GM04503 (cell line): ENCODE results near the gene CD86.
"Not testable (repeated sequence)": the region's sequence is repeated elsewhere in the genome, so short reads cannot be mapped to it uniquely, and the experiment has no call there.

Experiments used
- DNase-seq: peaks from one replicate; pipeline ENCODE4 v3.0.0-alpha.2; 2012; ENCODE audit warnings: low read depth

CD86 gene, protein sequence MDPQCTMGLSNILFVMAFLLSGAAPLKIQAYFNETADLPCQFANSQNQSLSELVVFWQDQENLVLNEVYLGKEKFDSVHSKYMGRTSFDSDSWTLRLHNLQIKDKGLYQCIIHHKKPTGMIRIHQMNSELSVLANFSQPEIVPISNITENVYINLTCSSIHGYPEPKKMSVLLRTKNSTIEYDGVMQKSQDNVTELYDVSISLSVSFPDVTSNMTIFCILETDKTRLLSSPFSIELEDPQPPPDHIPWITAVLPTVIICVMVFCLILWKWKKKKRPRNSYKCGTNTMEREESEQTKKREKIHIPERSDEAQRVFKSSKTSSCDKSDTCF

DNA sequence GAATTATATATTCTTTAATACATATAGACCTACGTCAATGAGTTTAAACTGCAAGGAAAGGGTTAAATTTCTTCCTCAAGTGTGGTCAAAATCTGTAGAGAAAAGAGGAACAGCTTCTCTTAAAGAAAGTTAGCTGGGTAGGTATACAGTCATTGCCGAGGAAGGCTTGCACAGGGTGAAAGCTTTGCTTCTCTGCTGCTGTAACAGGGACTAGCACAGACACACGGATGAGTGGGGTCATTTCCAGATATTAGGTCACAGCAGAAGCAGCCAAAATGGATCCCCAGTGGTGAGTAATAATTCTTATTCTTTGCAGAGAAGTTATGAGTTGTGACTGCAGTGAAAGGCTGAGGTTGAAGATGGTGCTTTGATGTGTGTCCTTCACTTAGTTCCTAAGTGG is at the start of gene CD86:
TSS of gene CD86 (plus strand) at position 148 of the 400 bp plus-strand sequence. CDS start at position 276, 128 bp downstream.
- no peak for DNase-seq

DNA sequence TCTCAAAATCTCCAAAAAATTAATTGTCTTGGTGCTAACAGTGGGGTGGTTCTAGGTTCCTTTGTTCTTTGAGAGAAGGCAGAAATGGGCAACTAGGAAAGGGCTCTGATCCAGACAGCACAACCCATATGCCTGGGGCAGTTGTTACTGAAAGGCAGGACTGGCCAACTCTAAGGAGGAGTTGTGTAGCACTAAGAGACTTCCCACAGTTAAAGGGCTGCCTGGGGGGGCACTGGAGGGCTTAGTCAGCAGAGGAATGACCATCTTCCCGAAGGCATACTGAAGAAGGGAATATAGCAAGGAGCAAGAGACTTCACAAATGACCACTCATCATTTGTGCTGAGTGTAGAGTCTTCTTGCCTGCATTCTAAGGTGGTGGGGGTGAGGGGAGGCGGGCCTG is 48.9 kb upstream of the CD86 start:
- no peak for DNase-seq

DNA sequence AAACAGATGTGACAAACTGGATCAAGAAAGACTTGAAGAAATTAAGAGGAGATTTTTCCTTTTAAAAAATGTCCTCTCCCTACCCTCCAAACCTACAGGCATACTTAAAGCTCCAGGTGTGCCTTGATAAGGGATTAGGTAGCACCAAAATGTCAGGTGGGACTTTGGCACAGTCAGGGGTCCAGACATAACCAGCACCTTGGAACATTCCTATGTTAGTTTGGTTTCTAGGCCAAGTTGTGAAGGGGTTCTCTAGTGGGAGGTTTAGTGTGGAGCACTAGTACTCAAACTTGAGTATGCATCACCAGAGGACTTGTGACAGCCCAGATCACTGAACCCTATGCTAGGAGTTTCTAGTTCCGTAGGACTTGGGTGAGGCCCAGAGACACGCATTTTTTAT is 47.0 kb upstream of the CD86 start:
- DNase-seq = no peak

DNA sequence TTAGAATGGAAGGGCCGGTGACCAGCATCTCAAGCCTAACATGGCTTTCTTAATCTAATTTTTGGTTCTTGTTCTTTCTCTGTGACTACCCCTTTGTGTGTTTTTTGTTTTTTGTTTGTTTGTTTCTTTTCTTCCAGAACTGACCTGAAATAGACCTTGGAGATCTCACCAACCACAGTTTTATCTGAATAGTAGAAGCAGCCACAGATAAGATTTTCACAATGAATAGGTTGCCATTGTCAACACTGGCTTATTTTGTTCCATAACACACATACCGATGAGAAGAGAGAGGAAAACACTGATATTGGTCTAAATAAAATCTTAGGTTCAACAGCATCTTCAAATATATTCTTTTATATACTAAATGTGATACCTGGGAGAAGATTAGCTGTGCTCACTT is 44.7 kb upstream of the CD86 start:
- no peak for DNase-seq

DNA sequence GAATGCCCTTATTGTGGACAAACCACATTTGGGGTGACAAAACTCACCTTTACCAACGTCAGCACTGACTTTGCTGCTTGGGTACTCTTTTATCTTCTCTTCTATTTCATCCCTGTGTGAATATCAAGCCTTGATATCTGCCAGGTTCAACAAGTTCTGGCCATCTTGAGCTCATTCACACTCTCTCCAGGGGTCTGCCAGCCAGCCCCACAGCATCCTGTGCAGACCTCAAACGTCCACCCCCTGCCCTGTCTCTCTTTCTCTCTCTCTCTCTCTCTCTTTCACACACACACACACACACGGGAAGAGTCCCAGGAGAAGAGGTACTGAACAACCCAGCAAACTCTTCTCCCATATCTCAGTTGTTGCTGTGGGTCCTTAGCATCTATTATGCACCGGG is 43.8 kb upstream of the CD86 start:
- no peak for DNase-seq

DNA sequence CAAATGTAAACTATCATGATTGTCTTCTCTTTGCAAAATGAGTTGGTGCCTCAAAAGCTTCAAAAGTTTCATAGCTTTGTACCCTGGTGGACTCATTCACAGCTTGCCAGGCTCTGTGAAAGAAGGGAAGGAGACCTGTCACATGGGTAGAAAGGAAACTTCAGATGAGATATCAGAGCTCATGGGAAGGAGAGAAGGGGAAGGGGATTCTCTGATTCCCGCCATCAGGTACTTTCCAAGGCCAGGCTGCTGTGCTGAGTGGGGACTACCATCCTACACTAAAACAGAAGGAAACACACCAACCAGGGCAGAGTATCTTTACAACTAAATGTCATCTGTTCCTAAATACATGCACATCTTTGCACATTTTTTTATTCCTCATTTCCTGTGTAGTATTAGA is 42.3 kb upstream of the CD86 start:
- DNase-seq = no peak

DNA sequence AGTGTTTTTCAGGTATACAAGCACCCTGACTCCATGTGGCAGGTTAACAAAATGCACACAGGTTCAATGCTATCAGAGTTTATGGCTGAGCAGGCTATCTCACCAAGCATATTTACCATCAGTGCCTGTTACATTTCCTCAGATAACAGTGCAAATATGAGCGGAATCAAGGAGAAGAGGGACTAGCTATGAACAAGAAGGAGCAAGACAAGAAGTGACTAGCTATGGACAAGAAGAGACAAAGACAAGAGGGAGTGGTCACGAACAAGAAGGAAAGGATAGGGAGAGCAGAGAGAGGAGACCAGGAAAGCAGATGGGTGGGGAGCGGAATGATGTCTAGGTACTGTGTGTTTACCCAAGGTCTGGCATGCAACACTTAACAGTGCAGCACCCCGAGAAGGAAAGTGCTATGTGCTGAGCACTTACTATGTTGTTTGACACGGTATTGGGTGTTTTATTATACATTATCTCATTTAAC is 41.7 kb upstream of the CD86 start:
- no peak for DNase-seq

DNA sequence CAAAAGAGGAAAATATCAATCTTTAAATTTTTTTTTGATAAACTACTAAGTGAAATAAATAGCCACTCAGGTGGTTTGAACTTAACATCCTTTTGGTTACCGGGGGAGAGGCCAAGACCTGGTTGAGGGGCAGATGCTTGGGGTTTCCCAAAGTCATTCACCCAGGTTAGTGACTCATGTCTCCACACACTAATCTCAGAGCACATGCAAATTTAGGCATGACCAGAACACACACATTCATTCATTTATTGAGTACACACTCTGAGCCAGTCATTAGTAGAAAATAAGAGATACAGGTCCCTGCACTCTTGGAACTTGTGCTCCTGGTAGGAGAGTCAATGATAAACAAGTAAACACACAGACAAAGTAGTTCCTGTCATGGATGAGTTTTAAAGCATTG is 40.4 kb upstream of the CD86 start:
- DNase-seq = no peak

DNA sequence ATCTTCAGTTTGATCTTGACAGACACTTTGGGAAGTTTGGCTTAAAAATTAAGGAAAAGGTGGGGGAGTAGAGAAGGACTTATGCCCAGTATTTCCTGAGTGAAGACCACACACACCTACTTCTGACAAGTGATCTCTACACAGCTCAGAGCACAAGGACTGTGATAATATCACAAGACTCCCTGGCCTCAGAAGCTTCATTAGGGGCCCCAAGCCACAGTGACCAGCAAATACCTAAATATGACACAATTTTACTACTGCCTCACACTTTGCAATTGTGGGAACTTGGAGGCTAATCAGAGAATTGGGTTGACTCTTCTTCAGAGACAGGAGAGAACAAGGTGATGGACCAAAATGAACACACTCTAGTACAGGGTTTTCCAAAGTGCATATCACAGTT is 35.7 kb upstream of the CD86 start:
- no peak for DNase-seq

DNA sequence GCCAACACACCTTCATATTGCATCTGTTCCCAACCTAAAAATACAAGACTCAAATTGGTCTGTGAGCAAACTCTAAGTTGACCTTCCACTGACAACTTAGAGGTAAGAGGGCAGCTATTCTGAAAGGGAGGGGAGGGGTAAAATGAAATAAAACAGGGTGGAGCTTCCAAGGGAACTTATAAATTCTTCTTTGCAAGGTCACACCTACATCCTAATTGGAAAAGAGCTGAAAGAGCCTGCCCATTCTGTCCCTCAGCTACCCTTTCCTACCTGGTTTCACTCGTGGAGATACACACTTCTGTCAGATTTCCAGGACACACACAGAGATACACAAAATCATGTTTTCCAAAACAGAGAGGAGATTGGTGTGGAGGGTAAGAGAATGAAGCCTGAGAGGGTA is 34.1 kb upstream of the CD86 start:
- DNase-seq = no peak

DNA sequence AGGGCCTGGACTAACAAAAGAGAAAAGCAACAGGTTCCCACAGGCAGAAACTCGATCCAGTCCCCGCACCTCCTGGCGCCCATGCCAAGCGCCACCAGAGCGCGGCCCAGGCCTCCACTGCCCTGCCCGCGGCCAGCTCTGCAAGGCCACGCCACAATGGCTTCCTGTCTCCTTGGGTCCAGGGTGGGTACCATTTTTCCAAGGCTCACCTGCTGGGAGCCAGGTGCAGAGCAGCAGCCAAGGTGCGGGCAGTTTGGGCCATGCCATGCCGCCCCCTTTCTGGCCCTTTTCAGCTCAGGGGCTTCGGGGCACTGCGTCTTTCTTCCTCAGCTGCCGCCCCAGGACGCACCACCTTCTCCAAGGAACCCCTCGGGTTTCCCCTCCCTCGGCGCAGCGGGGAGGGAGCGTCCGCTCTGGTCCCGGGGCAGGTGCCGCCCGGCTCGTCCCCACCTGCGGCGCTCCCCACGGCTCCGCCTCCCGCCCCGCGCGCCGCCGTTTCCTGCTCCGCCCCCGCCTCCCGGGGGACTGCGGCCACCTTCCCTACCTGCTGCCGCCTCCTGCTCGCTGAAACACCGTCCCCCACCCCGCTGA is 33.3 kb upstream of the CD86 start, which contains the start of gene ILDR1:
TSS of gene ILDR1 (minus strand) at position 437 of the 591 bp plus-strand sequence. CDS start at position 267, 170 bp downstream.
- DNase-seq = no peak

DNA sequence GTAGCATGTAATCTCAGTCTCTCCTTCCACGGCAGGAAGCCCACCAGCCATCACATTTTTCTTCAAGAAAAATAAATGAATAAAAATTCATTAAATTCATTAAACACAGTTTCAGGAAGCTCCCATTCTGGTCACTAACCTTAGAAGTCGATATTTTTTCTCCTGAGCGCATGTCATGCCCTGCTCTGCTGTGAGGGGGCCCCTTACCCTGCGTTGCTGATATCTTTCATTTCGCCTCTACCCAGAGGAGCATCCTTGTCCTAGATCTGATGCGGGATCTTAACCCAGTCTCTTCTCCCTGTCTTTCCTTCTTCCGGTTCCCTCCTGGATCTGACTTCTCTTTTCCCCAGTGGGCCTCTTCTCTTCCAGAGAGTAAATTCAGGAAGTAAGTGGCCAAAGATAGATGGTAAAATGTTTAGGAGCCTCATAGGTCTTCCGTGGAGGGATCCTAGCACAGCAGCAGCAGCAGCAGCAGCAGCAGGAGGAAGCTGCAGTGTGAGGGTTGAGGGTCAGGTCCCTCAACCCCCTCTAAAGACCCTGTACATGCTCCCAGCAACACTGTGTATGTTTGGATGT is 31.7 kb upstream of the CD86 start:
- DNase-seq = no peak

DNA sequence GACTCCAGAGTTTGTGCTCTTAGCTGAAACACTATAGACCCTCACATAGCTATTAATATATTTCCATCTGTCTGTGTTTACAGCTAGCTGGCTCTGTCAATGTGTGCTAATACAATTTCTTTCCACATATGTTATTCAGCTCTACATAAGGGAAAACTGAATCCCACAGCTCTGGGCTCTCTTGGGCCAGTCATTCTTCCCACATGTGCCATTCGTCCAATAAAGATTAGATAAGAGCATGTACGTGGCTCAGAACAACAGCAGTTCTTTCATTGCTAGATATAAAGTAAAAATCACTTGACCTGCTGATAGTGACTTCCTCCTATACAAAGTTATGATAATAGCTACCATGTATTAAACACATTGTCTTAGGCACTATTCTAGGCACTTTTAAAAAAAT is 30.4 kb upstream of the CD86 start:
- DNase-seq = no peak

DNA sequence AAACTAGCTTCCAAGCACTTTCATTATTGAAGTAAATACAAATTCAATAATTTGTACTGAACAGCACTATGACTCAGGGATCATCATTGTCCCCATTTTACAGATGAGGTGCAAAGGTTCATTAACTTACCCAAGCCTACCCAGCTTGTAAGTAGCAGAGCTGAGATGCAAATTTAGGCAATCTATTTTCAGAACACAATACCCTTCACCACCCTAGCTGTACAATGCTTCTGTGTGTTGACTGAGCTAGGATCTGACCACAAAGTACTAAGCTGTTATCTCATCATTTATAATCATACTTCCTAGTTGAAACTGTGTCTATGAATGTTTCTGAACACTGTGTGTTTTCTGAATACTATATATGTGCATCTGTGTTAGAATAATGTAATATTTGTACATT is 29.9 kb upstream of the CD86 start:
- DNase-seq = no peak

DNA sequence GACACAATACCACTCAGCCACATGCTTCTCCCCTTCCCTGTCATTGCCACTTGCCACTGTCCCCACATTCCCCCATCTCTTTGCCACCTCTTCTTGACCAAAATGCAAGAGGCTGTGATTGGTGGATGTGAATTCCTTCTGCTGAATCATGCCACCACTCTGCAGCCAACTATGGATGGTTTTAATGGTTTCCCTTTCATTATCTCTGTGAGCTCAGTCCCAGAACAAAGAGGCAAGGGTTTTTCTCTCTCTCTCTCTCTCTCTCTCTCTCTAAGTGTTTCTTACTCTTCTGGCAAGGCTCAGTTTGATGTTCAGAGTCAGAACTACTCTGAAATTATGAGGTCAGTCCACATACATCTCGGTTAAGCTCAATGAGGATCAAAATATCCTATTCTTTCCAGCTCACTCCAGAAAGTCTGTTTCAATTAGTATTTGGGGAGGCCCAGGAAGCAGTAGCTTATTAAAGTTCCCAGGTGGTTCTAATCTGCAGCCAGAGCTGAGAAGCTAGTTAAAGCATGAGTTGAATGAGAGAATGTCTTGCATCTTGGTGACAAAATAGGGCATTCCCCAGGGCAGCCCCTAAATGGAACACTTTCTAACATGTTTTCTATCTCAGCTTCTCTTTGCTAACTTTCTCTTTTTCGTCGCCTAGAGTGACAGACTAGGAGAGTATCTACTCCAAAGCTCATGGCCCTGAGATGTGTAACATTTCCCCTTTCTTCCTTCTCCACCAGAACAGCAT is 24.6 kb upstream of the CD86 start:
- DNase-seq = no peak

DNA sequence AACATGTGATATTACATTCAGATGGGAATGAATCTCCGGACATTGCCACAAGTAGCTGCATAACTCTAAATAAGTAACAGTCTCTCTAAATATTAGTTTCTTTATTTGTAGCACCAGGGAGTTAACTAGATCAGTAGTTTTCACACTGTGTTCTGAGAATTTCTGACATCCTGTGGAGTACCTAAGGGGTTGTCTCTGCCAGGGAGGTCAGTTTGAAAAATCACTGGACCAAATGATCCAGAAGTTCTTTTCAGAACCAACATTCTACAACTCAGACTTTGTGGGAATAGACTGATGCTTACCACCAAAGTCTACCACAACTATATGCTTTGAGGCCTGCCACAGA is 24.1 kb upstream of the CD86 start:
- no peak for DNase-seq

DNA sequence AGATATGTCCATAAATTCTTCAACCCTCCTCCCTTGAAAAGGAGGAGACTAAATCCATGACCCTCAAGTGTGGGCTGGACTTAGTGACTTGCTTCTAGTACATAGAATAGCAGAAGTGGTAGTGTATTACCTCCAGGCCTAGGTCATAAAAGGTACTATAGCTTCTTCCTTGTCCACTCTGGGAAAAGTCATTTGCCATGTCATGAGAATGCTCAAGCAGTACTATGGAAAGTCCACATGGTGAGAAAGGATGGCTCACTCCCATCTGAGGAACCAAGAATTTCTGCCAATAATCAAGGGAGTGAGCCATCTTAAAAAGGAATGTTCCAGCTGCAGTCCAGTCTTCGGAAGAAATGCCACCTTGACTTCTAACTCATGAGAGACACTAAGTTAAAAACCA is 22.6 kb upstream of the CD86 start:
- no peak for DNase-seq

DNA sequence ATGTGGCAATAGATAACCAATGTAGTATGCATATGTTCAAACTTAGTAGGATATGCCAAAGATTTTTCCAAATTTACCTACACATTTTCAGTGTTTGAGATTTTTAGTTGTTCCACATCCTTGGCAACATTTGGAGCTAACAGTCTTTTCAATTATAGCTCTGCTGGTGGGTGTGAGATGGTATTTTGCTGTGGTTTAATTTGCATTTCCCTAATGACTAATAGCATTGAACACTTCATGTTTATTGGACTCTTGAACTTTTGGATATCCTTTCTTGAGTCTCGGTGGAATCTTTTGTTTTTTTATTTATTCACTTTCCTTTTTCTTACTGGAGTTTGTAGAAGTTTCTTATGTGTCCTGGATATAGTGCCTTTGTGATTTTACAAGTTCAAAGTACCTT is 22.1 kb upstream of the CD86 start:
- DNase-seq = no peak

DNA sequence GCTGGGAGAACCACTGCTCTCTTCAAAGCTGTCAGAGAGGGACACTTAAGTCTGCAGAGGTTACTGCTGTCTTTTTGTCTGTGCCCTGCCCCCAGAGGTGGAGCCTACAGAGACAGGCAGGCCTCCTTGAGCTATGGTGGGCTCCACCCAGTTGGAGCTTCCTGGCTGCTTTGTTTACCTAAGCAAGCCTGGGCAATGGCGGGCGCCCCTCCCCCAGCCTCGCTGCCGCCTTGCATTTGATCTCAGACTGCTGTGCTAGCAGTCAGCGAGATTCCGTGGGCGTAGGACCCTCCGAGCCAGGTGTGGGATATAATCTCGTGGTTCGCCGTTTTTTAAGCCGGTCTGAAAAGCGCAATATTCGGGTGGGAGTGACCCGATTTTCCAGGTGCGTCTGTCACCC is 7.9 kb upstream of the CD86 start:
- DNase-seq = not testable (repeated sequence)

DNA sequence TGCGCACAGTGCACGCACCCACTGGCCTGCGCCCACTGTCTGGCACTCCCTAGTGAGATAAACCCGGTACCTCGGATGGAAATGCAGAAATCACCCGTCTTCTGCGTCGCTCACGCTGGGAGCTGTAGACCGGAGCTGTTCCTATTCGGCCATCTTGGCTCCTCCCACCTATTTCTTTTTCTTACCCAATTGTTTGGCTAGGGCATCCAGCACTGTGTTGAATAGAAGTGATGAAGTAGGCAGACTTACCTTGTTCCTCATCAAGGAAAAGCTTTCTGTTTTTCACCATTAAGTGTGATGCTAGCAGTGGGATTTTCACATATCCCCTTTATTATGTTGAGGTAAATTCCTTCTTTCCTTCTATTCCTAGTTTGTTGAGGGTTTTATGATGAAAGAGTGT is 7.4 kb upstream of the CD86 start:
- not testable (repeated sequence) for DNase-seq

DNA sequence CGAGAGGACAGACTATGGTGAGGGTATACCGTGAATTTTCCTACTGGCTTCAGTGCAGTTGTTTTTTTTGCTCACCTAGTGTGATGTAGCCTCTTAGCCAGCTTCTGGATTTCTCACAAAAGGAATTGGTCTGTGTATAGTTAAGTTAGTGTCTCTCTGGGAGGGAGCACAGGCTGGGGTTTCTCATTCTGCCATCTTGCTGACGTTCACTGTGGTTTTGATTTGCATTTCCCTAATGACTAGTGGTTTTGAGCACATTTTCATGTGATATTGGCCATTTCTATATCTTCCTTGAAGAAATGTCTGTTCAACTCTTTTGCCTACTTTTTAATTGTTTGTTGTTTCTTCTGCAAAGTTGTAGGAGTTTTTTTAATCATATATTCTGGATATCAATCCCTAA is 2.2 kb upstream of the CD86 start:
- no peak for DNase-seq

DNA sequence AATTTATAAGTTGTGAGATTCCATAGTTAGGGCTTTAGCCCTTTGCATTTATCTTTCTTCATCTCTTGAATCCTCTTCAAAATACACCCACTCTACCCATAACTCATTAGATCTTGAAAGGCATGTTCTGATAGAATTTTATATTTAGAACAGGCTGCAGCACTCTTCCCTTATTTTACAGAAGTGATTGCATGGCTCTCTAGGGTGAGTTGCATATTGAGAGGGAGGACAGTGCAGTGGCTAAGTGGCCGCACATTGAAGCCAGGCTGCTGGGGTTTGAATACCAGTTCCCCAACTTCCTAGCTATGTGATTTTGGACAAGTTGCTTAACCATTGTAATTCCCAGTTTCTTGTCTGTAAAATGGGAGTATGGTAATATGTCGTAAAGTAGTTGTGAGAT is 2.5 kb downstream of the CD86 start:
- DNase-seq = no peak

DNA sequence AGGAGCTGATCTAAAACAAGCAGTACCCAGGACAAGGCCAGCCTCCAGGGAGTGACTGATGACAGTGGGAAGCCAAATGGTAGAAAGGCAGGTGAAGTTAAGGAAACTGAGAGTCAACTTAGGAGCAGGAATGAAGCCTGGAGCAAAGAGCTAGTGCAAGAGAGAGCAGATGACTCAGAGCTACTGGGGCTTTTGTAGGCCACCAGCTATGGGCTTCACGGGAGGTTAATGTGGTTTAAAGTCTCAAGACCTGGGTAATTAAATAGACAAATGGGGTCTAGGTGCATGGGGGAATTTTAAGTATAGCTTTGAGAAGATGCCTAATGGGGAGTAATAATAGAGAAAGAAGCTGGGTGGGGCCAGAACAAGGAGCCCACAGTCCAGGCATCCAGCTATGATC is 3.1 kb downstream of the CD86 start:
- no peak for DNase-seq
